NCI-H748 (cell line): ENCODE results near the gene LAMC1.
A peak's percentile ranks its signal among the peaks of the same experiment; 100 is the strongest.

Source experiments
- DNase-seq: peaks from one replicate; lab custom pipeline; 2025; ENCODE audit not compliant: unreplicated experiment; lab: John Stamatoyannopoulos, UW

The LAMC1 gene

DNA sequence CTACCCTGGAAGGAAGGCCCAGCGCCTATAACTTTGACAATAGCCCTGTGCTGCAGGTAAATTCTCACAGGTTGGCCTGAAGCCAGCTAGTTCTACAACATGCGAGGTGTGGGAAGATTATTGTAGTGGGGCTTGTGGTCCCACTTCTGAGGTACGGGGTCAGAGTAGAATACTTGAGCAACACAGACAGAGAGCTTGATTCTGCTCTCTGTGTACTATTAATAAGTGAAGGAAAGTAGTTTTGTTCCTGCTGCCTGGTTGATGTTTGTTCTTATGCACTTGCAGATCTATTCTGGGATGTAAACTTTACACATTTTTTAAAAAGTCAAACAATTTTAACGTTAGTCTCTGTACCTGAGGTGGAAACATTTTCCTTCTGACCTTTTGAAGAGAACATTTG is 80.4 kb downstream of the LAMC1 start:
- no peak for DNase-seq

DNA sequence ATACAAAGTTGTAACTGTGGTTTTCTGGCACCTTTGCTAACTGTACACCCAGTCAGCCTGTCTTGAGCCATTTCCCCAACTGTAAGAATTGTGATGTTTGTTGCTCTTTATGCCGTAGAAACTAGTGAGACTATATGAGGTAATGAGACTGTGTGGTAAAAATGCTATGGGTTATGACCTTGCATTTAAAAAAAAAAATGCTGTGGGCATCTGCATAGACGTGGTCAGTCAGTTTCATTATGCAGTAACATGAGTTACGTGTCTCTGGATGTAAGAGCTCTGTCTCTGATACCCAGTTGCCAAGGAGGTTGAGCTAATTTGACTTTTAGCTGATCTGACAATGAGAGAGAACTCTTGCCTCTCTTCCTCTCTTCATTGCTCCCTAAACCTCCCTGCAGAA is 82.2 kb downstream of the LAMC1 start:
- no peak for DNase-seq

DNA sequence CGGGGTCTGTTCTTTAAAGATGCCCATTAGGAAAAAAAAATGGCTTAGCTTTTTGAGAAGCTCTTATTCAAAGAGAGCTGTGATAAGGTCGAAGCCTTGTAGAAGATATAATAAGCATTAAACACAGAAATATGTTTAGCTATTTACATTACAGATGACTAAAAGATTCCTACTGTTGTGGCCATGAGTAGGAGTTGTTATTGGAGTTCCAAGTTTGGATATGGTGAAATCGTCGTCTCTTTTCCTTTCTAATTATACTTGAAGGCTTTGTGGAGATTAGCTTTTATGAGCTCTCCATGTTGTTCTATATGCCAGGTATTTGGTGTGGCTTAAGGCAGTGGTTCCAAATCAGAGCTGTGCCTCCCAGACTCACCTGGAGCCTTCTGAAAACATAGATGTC is 82.9 kb downstream of the LAMC1 start:
- DNase-seq: no peak

DNA sequence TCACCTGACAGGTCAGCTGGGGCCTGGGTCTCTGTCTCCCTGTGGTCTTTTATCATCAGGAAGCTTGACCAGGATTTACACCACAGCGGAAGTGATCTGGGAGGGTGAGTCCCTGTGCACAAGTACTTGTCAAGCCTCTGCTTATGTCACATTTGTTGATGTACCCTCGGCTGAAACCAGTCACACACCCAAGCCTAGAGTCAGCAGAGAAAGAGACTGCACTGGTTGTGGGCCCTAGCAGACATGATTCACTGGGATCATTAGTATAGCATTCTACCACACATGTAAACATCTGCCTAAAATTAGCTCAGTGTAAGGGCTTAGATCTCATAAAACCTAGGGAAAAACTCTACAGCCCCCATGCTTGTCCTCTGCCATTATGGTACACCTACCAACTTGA is 83.5 kb downstream of the LAMC1 start:
- no peak for DNase-seq

DNA sequence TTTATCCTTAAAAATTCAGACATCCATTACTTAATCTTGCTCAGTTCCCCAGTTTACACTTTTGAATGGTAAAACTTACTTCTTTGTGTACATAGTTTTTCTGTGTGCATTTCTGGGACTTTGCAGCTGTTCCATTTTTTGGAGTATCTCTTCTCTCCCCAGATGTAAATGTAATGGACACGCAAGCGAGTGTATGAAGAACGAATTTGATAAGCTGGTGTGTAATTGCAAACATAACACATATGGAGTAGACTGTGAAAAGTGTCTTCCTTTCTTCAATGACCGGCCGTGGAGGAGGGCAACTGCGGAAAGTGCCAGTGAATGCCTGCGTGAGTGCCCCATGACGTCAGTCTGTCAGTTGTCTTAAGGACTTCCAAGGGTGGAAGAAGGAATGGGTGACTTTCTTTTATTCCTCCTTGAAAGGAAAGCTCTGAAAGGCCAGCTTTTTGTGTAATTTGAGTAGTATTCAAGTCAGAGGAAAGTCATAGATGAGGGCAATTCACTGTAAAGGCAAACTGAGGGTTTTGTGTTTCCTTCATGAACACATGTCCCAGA is 87.2 kb downstream of the LAMC1 start:
- DNase-seq: no peak

DNA sequence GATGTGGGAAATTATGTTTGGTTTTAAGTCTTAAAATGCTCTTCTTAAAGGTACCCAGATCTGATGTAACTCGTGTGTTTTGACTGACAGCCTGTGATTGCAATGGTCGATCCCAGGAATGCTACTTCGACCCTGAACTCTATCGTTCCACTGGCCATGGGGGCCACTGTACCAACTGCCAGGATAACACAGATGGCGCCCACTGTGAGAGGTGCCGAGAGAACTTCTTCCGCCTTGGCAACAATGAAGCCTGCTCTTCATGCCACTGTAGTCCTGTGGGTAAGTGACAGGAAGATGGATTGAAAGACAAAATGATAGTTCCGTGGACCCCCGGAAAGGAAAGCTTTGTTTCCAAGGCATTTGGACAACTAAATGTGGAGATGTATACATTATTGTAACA is 91.2 kb downstream of the LAMC1 start:
- no peak for DNase-seq

DNA sequence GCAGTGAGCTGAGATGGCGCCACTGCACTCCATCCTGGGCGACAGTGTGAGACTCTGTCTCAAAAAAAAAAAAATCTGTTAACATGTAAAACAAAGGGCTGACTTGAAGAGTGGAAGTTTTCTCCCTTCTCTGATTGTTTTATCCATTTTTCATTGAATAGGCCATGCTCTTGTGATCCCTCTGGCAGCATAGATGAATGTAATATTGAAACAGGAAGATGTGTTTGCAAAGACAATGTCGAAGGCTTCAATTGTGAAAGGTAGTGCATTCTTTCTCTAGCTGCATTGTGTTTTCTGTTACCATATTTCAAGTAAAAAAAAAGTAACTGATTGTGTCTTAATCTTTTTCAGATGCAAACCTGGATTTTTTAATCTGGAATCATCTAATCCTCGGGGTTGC is 93.2 kb downstream of the LAMC1 start:
- DNase-seq: no peak

DNA sequence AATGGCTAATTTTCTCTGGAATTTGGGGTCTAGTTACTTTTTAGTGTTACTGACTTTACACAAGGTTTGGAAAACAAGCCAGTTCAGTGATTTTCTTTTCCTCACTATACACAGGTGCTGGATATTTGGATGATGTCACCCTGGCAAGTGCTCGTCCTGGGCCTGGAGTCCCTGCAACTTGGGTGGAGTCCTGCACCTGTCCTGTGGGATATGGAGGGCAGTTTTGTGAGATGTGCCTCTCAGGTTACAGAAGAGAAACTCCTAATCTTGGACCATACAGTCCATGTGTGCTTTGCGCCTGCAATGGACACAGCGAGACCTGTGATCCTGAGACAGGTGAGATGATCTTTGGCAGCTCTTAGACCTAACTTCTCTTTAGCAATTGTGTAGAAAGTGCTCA is 98.4 kb downstream of the LAMC1 start:
- no peak for DNase-seq

DNA sequence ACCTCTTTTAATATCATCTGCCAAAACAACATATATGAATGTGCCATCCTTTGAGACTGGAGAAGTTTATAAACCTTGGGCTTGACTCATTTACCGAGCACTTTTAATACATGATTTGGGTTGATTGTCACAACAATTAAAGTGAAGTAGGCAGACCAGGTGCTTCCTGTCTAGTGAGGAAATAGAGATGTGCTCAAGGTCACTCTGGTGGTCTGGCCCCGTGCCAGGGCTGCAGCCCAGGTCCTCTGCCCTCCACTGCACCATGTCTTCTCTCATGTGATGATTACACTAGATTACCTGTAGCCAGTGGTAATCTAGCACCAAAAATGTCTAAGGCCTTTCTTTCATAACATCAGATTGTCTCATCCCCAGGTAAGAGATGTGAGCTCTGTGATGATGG is 101.0 kb downstream of the LAMC1 start:
- DNase-seq: peak; percentile 87

DNA sequence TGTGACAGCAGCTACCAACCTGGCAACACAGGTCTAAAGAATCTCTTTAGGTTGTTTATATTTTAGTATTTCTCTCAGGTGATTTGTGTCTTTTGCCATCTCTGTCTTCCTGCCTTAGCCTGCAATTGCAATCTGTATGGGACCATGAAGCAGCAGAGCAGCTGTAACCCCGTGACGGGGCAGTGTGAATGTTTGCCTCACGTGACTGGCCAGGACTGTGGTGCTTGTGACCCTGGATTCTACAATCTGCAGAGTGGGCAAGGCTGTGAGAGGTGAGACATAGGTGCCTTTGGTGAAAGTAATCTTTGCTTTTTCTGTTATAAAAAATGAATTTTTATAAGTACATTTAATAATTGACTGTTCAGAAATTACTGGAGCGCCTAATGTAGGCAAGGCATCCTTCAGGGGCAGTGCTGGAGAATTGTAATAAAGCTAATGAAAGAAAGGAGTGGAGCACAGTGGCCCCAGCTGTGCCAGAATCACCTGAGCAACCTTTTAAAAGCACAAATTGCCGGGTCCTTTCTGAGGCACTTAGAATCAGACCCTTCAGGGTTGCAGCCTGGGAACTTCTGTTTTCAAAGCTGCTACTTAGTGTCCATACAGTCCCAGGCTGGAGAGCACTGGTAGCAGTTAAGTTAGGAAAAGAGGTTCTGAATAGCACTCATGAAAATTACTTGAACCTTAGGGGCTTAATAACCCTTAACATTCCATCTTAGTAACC is 102.2 kb downstream of the LAMC1 start:
- DNase-seq: no peak

DNA sequence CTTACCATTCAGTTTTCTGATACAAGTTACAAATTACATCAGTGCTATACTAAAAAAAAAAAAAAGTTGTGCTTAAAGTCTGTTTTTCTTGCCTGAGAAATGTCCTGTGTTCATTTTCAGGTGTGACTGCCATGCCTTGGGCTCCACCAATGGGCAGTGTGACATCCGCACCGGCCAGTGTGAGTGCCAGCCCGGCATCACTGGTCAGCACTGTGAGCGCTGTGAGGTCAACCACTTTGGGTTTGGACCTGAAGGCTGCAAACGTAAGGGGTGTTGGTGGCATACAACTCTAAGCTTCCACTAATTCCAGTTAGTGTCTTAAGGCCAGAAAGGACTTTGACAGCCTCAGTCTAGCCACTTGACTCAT is 102.8 kb downstream of the LAMC1 start:
- DNase-seq: no peak

DNA sequence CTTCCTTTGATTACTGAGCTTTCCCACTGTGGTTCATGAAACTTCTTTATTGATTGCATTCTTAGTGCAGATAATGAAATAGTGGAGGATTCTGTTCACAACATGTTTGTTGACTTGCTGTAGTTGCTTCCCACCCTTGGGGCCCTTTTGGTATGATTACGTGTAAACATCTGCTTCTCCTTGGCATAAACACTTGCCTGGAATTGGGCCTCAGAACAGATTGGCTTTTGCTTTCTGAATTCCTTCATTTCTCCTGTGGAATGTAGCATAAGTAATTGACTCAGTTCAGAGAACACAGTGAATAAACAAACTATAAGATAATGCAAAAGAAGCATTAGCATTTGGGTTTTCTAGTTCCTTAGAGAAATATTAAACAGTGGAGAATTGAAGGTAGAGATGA is 103.3 kb downstream of the LAMC1 start:
- no peak for DNase-seq

DNA sequence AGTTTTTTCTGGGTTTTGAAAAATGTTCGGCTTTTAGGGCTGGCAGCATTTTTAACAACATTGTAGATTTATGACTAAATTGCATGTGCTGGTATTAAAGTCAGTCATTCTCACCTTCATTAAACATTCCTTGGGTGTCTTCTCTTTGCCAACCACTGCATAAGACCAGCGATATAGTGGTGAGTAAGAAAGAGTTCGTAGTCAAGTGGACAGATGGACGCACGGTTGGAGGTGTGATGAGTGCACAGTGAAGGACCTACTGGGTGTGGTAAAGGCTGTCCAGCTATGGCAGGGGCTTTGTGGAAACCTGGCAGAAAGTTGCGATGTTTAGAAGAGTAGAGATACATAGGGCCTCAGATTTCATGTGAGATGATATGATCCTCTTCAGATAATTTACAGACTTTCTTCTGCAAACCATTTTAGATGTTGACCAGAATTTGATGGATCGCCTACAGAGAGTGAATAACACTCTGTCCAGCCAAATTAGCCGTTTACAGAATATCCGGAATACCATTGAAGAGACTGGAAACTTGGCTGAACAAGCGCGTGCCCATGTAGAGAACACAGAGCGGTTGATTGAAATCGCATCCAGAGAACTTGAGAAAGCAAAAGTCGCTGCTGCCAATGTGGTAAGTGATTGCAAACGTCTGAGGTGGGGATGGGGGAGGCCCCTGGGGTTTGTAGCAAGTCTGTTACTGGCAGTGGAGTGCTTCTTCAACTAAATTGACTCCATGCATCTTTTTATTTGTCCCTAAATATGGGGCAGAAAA is 106.9 kb downstream of the LAMC1 start:
- DNase-seq: no peak

DNA sequence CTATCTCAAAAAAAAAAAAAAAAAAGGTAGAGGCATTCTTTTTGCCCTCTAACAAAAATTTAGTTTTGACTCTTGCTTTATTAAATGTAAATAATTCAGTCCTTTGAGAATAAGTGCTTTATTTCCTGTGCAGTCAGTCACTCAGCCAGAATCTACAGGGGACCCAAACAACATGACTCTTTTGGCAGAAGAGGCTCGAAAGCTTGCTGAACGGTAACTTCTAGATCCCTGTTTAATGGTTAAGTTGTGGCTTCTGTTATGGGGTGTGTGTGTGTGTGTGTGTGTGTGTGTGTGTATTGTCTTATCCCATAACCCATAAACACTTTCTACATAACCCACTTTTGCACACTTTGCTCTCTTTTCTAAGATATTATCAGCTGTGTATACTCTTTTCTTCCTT is 107.9 kb downstream of the LAMC1 start:
- DNase-seq: no peak

DNA sequence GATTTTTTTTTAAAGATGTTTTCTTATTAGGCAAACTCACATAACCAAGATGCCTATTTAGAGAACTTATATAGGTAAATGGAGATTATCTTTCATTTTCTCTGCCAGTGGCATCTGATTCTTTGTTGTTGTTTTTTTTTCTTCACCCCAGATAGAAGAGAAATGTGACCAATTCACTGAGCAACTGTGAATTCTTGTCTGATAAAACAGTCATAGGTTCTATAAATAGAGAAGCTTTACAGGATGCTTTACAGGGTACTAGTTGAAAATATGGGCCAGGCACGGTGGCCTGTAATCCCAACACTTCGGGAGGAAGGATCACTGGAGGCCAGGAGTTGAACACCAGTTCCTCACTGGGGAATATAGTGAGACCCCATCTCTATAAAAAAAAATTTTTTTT is 112.1 kb downstream of the LAMC1 start:
- DNase-seq: no peak

DNA sequence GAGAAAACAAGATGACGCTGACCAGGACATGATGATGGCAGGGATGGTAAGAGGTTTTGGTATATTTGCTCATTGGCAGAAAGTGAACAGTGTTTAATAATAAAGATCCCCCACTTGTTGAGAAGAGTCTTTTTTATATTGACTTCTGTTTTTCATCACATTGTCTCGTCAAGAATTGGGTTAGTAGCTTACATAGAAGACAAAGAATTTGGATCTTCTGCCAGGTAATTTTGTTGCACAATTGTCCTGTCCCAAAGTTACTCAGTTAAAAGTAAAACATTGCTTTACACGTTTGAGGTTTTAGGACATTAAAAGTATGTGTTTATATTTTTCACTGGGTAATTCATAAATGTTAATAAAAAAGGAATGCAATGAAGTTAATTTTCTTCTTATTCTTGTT is 114.6 kb downstream of the LAMC1 start:
- DNase-seq: no peak

DNA sequence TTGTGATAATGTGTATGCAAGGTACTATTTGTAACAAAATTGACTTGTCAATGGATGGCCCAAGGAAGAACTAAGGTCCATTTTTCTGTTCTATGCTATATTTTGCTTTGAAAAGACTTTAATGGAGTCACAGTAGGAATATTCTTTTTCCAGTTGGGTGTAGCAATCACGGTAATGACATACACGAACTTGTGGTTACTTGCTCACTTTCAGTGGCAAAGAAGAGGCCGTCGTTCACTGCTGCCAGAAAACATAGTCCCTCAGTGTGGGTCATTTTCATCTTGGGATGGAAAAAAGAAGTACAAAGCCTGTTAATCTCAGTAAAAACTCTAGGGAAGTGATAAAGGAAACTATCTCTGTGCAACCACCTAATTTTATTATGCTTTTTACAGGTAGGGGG is 115.1 kb downstream of the LAMC1 start:
- no peak for DNase-seq

DNA sequence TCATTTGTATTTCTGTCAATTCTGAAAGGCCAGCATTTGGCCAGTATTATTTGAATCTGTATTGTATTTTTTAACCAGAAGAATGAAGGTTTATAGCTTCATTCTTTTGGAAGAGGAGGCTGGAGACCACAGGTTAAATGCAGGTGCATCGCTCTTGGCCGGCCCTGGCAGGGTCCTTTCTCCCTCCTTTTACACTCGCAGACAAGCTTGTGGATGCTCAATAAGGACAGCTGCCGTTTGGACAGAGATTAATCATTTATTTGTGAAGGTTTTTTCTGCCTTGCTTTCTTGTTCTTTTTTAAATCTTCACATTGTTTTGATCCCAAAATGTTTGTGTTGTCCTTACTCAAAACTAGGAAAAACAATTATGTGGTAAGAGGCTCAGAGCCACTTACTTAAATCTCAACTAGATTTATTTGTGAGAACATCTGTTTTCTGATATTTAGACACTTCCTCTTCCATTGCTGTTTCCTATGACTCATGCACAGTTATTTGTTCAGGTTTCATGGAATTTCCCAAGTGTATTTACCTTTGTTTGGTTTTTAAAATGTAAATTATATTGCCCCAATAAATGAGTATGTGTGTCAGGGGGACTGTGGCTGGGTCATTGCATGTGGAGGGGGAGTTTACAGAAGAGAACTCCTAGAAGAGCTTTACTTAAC is 116.2 kb downstream of the LAMC1 start:
- no peak for DNase-seq

DNA sequence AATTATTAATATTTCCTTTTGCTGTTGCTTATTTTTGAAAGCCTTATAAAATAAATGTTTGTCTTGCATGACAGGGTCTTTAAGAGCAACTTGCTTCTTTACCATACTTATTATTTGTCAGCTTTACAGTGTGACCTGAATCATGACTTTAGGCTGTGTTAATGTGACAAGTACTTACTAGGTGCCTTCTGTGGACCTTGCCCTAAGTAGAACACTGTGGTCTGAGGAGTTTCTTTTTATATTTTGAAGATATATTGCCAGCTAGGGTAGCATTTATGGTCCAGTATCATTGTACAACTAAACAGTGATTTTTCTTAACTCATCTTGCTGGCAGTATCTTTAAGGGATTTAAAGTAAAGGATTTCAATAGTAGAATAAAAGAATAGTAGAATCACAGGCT is 117.4 kb downstream of the LAMC1 start:
- DNase-seq: no peak

DNA sequence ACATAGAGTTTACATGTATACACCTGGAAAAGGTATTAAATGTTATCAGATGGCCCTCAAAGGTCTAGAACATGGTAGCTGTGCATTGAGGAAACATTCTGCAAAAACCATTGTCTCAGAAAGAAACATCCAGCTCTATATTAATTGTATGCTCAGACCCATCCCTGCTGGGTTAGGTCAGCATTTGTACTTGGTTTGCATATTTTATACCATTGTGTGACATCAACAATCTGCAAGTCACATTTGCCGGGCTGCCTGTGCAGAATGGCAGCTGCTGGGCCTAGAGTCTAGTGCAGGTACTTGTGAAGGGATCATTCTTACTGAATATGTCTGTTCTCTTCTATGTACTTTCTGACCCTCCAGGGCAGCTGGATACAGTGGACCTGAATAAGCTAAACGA is 119.0 kb downstream of the LAMC1 start:
- no peak for DNase-seq

DNA sequence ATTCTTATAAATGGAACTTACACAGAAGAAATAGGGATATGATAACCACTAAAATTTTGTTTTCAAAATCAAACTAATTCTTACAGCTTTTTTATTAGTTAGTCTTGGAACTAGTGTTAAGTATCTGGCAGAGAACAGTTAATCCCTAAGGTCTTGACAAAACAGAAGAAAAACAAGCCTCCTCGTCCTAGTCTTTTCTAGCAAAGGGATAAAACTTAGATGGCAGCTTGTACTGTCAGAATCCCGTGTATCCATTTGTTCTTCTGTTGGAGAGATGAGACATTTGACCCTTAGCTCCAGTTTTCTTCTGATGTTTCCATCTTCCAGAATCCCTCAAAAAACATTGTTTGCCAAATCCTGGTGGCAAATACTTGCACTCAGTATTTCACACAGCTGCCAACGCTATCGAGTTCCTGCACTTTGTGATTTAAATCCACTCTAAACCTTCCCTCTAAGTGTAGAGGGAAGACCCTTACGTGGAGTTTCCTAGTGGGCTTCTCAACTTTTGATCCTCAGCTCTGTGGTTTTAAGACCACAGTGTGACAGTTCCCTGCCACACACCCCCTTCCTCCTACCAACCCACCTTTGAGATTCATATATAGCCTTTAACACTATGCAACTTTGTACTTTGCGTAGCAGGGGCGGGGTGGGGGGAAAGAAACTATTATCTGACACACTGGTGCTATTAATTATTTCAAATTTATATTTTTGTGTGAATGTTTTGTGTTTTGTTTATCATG is 120.5 kb downstream of the LAMC1 start:
- DNase-seq: no peak
